ENCODE data around the gene CAPS.
"Not testable (repeated sequence)": the region's sequence is repeated elsewhere in the genome, so short reads cannot be mapped to it uniquely, and the experiment has no call there.

DNA sequence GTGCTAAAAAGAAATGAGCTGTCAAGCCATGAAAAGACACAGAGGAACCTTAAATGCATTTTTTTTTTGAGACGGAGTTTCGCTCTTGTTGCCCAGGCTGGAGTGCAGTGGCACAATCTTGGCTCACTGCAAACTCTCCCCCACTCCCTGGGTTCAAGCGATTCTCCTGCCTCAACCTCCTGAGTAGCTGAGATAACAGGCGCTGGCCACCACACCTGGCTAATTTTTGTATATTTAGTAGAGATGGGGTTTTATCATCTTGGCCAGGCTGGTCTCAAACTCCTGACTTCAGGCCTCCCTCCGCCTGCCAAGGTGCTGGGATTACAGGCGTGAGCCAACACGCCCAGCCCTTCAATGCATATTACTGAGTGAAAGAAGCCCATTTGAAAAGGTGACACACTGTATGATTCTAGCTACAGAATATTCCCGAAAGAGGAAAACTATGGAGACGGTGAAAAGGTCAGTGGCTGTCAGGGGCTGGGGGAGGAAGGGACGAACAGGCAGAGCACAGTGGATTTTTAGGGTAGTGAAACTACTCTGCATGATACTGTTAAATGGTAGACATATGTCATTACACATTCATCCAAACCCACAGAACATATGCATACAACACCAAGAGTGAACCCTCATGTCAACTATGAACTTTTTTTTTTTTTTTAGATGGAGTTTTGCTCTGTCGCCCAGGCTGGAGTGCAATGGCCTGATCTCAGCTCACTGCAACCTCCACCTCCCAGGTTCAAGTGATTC, 29.8 kb upstream of the CAPS start:
- not testable (repeated sequence) for TF ChIP-seq CTCF, POLR2AphosphoS5 (IDR thresholded peaks at IDR 0.05)
